SK-N-SH (cell line): ENCODE results near the gene POU3F1.
A peak's percentile ranks its signal among the peaks of the same experiment; 100 is the strongest.

ENCODE experiments used
- EP300 ChIP-seq, 2 experiments: IDR thresholded peaks; 2 replicates each; pipeline versions ENCODE4 v1.4.0 to v1.6.1; 2012; ENCODE audit warnings: borderline replicate concordance in 1 of 2, low read depth in 1 of 2, low read length in 1 of 2
- MEF2A ChIP-seq: IDR thresholded peaks from 2 replicates; pipeline ENCODE4 v1.4.0; 2012; ENCODE audit warnings: low read depth, borderline replicate concordance
- NFIC ChIP-seq: IDR thresholded peaks from 2 replicates; pipeline ENCODE4 v1.4.0; 2012; ENCODE audit warnings: borderline replicate concordance
- POLR2AphosphoS5 ChIP-seq: IDR thresholded peaks from 2 replicates; pipeline ENCODE4 v1.6.1; 2012; ENCODE audit warnings: low read depth, low read length
- RXRA ChIP-seq: IDR thresholded peaks from 2 replicates; pipeline ENCODE4 v1.4.0; 2012; ENCODE audit warnings: low read depth, mild to moderate bottlenecking, borderline replicate concordance
- SMC3 ChIP-seq: IDR thresholded peaks from 2 replicates; pipeline ENCODE4 v1.6.1; 2012; ENCODE audit warnings: low read depth, low read length, improper control_type of control experiment
- USF1 ChIP-seq: IDR thresholded peaks from 2 replicates; pipeline ENCODE4 v1.4.0; 2012; ENCODE audit warnings: low read depth, borderline replicate concordance
- YY1 ChIP-seq: IDR thresholded peaks from 2 replicates; pipeline ENCODE4 v1.4.0; 2012; ENCODE audit warnings: low read depth, mild to moderate bottlenecking
- TF ChIP-seq, protein P1 (sequence below): fragments of 200-600 bp; sonication (generic); IDR thresholded peaks from 2 replicates; pipeline ENCODE4 v1.6.1; 2017; ENCODE audit warnings: antibody characterized with exemption, mild to moderate bottlenecking, moderate library complexity

GRCh38 chr1:38014171-38014570, 32.4 kb downstream of the POU3F1 start:
- TF ChIP-seq MEF2A, result no peak
- TF ChIP-seq, protein P1, sequence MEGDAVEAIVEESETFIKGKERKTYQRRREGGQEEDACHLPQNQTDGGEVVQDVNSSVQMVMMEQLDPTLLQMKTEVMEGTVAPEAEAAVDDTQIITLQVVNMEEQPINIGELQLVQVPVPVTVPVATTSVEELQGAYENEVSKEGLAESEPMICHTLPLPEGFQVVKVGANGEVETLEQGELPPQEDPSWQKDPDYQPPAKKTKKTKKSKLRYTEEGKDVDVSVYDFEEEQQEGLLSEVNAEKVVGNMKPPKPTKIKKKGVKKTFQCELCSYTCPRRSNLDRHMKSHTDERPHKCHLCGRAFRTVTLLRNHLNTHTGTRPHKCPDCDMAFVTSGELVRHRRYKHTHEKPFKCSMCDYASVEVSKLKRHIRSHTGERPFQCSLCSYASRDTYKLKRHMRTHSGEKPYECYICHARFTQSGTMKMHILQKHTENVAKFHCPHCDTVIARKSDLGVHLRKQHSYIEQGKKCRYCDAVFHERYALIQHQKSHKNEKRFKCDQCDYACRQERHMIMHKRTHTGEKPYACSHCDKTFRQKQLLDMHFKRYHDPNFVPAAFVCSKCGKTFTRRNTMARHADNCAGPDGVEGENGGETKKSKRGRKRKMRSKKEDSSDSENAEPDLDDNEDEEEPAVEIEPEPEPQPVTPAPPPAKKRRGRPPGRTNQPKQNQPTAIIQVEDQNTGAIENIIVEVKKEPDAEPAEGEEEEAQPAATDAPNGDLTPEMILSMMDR, result peak; percentile 17; the same call in 1 of the 2 replicates
- no peak for TF ChIP-seq NFIC
- no peak for TF ChIP-seq USF1
- no peak for TF ChIP-seq EP300 (IDR thresholded peaks at IDR 0.05; ENCODE audit: borderline replicate concordance in 1 of 2, low read depth in 1 of 2, low read length in 1 of 2)
- TF ChIP-seq YY1, result no peak
- no peak for TF ChIP-seq RXRA
- no peak for TF ChIP-seq POLR2AphosphoS5
- no peak for TF ChIP-seq SMC3
